SK-N-SH (cell line): ENCODE measurements around the gene CCDC93.

Source experiments
- CHD2 ChIP-seq: fragments of 150-350 bp; IDR thresholded peaks from 2 replicates; pipeline ENCODE4 v1.6.1; 2018; ENCODE audit warnings: low read length; ENCODE audit not compliant: partially characterized antibody
- CTCF ChIP-seq: fragments of 200-600 bp; sonication (generic); IDR thresholded peaks from 2 replicates; pipeline ENCODE4 v1.6.1; 2017; ENCODE audit warnings: antibody characterized with exemption, mild to moderate bottlenecking, moderate library complexity
- MAX ChIP-seq: IDR thresholded peaks from 2 replicates; pipeline ENCODE4 v1.4.0; 2012; ENCODE audit warnings: low read depth
- NRF1 ChIP-seq: IDR thresholded peaks from 2 replicates; pipeline ENCODE4 v1.6.1; 2012; ENCODE audit warnings: low read depth, mild to moderate bottlenecking, low read length
- POLR2AphosphoS5 ChIP-seq: IDR thresholded peaks from 2 replicates; pipeline ENCODE4 v1.6.1; 2012; ENCODE audit warnings: low read depth, low read length
- SMC3 ChIP-seq: IDR thresholded peaks from 2 replicates; pipeline ENCODE4 v1.6.1; 2012; ENCODE audit warnings: low read depth, low read length, improper control_type of control experiment

GRCh38 chr2:117967977-117968718 lies 45.7 kb downstream of the CCDC93 start:
- no peak for TF ChIP-seq MAX
- no peak for TF ChIP-seq CTCF
- no peak for TF ChIP-seq POLR2AphosphoS5
- no peak for TF ChIP-seq SMC3
- TF ChIP-seq CHD2: no peak
- TF ChIP-seq NRF1: no peak
